MCF 10A (cell line): ENCODE results near the gene FBXL22. TPM values are rescaled to one million over a fixed set of nuclear protein-coding genes. Genes with fewer than 3 reads are reported as not detected.

Source experiments
- BruUV-seq: library from RNA; stranded (reverse); fragments of 400-500 nt; replicated peaks from 2 replicates; lab custom pipeline; 2021; lab: Mats Ljungman, UMichigan
- CTCF ChIA-PET: fragments of 300-600 bp; sonication (Branson Sonifier 250); formaldehyde crosslinking; extraction: SDS; loops from one replicate; lab custom pipeline; 2021; ENCODE audit warnings: antibody characterized with exemption, inconsistent platforms; lab: Yijun Ruan, JAX
- POLR2A ChIA-PET: fragments of 300-600, 350-650 bp; sonication (Branson Sonifier 250); formaldehyde crosslinking; extraction: SDS; loops from one replicate; lab custom pipeline; 2020; ENCODE audit warnings: antibody characterized with exemption, inconsistent platforms; lab: Yijun Ruan, JAX
- DNase-seq: peaks from one replicate; pipeline ENCODE4 v3.0.0-alpha.2; 2018; ENCODE audit not compliant: unreplicated experiment
- H3K27ac Mint-ChIP-seq: one replicate; pipeline ENCODE4 v1.8.0; 2022; ENCODE audit warnings: mild to moderate bottlenecking, low read depth, mixed read lengths; ENCODE audit not compliant: unreplicated experiment
- H3K27me3 Mint-ChIP-seq: one replicate; pipeline ENCODE4 v1.8.0; 2022; ENCODE audit warnings: mixed read lengths; ENCODE audit not compliant: insufficient read depth, unreplicated experiment
- H3K36me3 Mint-ChIP-seq: one replicate; pipeline ENCODE4 v1.8.0; 2022; ENCODE audit warnings: mild to moderate bottlenecking, moderate library complexity, mixed read lengths; ENCODE audit not compliant: insufficient read depth, unreplicated experiment
- H3K4me1 Mint-ChIP-seq: one replicate; pipeline ENCODE4 v1.8.0; 2022; ENCODE audit warnings: mixed read lengths; ENCODE audit not compliant: insufficient read depth, unreplicated experiment
- H3K4me3 Mint-ChIP-seq: one replicate; pipeline ENCODE4 v1.8.0; 2022; ENCODE audit warnings: mild to moderate bottlenecking, moderate library complexity, mixed read lengths; ENCODE audit not compliant: unreplicated experiment
- H3K9me3 Mint-ChIP-seq: one replicate; pipeline ENCODE4 v1.8.0; 2022; ENCODE audit warnings: mixed read lengths; ENCODE audit not compliant: unreplicated experiment
- CTCF ChIP-seq: fragments of 200-600 bp; IDR thresholded peaks from one replicate; pipeline ENCODE4 v1.8.0; 2022; ENCODE audit warnings: antibody characterized with exemption, mild to moderate bottlenecking; ENCODE audit not compliant: unreplicated experiment
- intact Hi-C: fragments of 100-400 bp; cut with micrococcal nuclease; formaldehyde crosslinking; loops from 2 replicates; pipeline ENCODE4 v1.14.1; 2022
- total RNA-seq: library from RNA; stranded (reverse); gene quantifications from 2 replicates; pipeline ENCODE4 v1.2.3, GENCODE V29; 2022

Gene FBXL22
- total RNA-seq, 1 experiment from 2014 or later = 0.58 TPM

- peaks cover 7% of the 10 kb centered on the region for H3K4me1 Mint-ChIP-seq
- CTCF ChIA-PET = interaction anchor here (0.6 to 1.7 kb wide), 5 partner anchors 11 to 477 kb away, joined by 3 to 10 read pairs (median 3); no protein-coding TSS in a partner anchor
- POLR2A ChIA-PET = interaction anchor here (0.7 to 1.0 kb wide), 3 partner anchors 9 to 467 kb away, joined by 3 to 5 read pairs (median 4); no protein-coding TSS in a partner anchor
- peaks cover 6% of the 10 kb centered on the region for H3K36me3 Mint-ChIP-seq
- H3K4me3 Mint-ChIP-seq = no peak overlapping the region
- intact Hi-C loops = no loop called here
- no peaks in the 10 kb centered on the region for H3K9me3 Mint-ChIP-seq
- H3K27me3 Mint-ChIP-seq = no peaks in the 10 kb centered on the region
- no peak overlapping the region for H3K27ac Mint-ChIP-seq
- TF ChIP-seq CTCF = no peak
- BruUV-seq = no TSS peak
- no peak for DNase-seq
Measured at GRCh38 chr15:63604281-63604680, 7.1 kb downstream of the FBXL22 start.

- H3K4me3 Mint-ChIP-seq = no peak overlapping the region
- peaks cover 6% of the 10 kb centered on the region for H3K36me3 Mint-ChIP-seq
- H3K4me1 Mint-ChIP-seq = peaks cover 3% of the 10 kb centered on the region
- ChIA-PET POLR2A (interaction anchor here (0.7 to 1.0 kb wide), 2 partner anchors 8 to 122 kb away, joined by 3 to 5 read pairs; no protein-coding TSS in a partner anchor), CTCF (interaction anchor here (0.6 to 1.7 kb wide), 3 partner anchors 138 to 463 kb away, joined by 3 to 10 read pairs (median 3); no protein-coding TSS in a partner anchor)
- no peak for TF ChIP-seq CTCF
- no peaks in the 10 kb centered on the region for H3K27me3 Mint-ChIP-seq
- no peaks in the 10 kb centered on the region for H3K9me3 Mint-ChIP-seq
- no peak overlapping the region for H3K27ac Mint-ChIP-seq
- intact Hi-C loops = no loop called here
- BruUV-seq = no TSS peak
- DNase-seq = no peak
Measured at GRCh38 chr15:63605036-63605435, 7.8 kb downstream of the FBXL22 start.

DNA sequence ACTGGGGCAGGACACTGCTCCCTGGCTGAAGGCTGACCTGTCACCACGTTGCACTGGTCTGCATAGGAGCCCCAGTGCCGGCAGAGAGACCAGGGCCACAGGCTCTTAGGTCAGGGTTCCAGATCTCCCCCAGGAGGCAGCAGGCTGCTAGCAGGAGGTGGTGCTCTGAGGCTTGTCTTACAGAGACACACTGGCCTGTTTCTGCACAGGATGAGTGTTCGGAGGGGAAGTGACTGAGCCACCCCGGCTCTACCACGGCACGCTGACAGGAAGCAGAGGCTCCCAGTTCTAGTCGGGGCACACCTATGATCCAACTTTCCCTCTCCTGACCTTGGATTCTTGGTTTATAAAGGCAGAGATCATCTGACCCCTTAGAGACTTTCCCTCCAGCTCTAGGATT lies 8.6 kb downstream of the FBXL22 start:
- intact Hi-C loops = no loop called here
- Mint-ChIP-seq H3K4me3 (no peak overlapping the region), H3K9me3 (no peaks in the 10 kb centered on the region), H3K27ac (no peak overlapping the region), H3K36me3 (peaks cover 6% of the 10 kb centered on the region), H3K27me3 (no peaks in the 10 kb centered on the region), H3K4me1 (peaks cover 7% of the 10 kb centered on the region)
- ChIA-PET CTCF (interaction anchor here (0.6 to 1.4 kb wide), 2 partner anchors 284 to 463 kb away, joined by 3 read pairs; no protein-coding TSS in a partner anchor), POLR2A (no interaction called here)
- TF ChIP-seq CTCF = no peak
- DNase-seq = no peak
- no TSS peak for BruUV-seq

DNA sequence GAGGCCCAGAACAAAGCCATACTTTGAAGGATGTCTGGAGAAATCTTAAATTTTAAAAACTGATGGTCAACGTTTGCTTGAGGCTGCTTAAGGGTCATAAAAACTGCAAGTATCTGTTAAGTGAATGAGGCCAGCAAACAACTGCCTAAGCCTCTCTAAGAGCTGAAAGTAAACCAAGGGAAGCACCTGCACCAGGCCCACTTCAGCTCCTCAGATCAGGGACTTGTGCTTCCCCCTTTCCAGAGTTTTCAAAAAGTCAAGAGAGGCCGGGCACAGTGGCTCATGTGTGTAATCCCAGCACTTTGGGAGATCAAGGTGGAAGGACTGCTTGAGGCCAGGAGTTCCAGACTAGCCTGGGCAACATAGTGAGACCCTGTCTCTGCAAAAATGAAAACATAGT lies 9.1 kb downstream of the FBXL22 start:
- ChIA-PET CTCF (interaction anchor here (0.7 kb wide), 1 partner anchor 9 kb away, joined by 3 read pairs; no protein-coding TSS in a partner anchor), POLR2A (no interaction called here)
- TF ChIP-seq CTCF = no peak
- BruUV-seq = no TSS peak
- intact Hi-C loops = no loop called here
- Mint-ChIP-seq H3K27ac (no peak overlapping the region), H3K27me3 (no peaks in the 10 kb centered on the region), H3K36me3 (peaks cover 6% of the 10 kb centered on the region), H3K4me3 (no peak overlapping the region), H3K9me3 (no peaks in the 10 kb centered on the region), H3K4me1 (peaks cover 7% of the 10 kb centered on the region)
- no peak for DNase-seq
